GM23338 (cell line): Measurements from ENCODE around the gene ATP23. TPM values are rescaled to one million over a fixed set of nuclear protein-coding genes. Genes with fewer than 3 reads are reported as not detected.

Experiments used
- ATAC-seq: fragments of 200-7000 bp; cut with Tn5 transposase; 3 replicates; pipeline ENCODE4 v1.9.1; 2020
- DNase-seq: peaks from one replicate; pipeline ENCODE4 v3.0.0-alpha.2; 2015; ENCODE audit warnings: low spot score
- H2AFZ ChIP-seq: fragments of 200-600 bp; sonication (generic); 2 replicates; pipeline ENCODE4 v1.8.0; 2016; ENCODE audit warnings: antibody characterized with exemption, mild to moderate bottlenecking, moderate library complexity
- H3F3A ChIP-seq: fragments of 200-600 bp; sonication (generic); replicated peaks from 2 replicates; pipeline ENCODE4 v1.8.0; 2017; ENCODE audit warnings: antibody characterized with exemption, mixed run types, low read depth
- H3K27ac ChIP-seq: fragments of 200-600 bp; sonication (generic); 2 replicates; pipeline ENCODE4 v1.6.1; 2016; ENCODE audit warnings: low read depth
- H3K27me3 ChIP-seq: fragments of 200-600 bp; sonication (generic); 2 replicates; pipeline ENCODE4 v1.8.0; 2016; ENCODE audit warnings: mild to moderate bottlenecking, mixed run types, moderate library complexity; ENCODE audit not compliant: insufficient read depth
- H3K36me3 ChIP-seq: fragments of 200-600 bp; sonication (generic); 2 replicates; pipeline ENCODE4 v1.8.0; 2016; ENCODE audit warnings: mild to moderate bottlenecking; ENCODE audit not compliant: insufficient read depth
- H3K4me1 ChIP-seq: fragments of 200-600 bp; sonication (generic); 2 replicates; pipeline ENCODE4 v1.8.0; 2016; ENCODE audit warnings: mild to moderate bottlenecking, moderate library complexity; ENCODE audit not compliant: insufficient read depth
- H3K4me2 ChIP-seq: fragments of 200-600 bp; sonication (generic); 2 replicates; pipeline ENCODE4 v1.7.1; 2017; ENCODE audit warnings: mixed run types
- H3K4me3 ChIP-seq: fragments of 200-600 bp; sonication (generic); 2 replicates; pipeline ENCODE4 v1.6.1; 2016; ENCODE audit warnings: mixed run types
- H3K79me2 ChIP-seq: fragments of 200-600 bp; sonication (generic); replicated peaks from 2 replicates; pipeline ENCODE4 v1.8.0; 2017; ENCODE audit warnings: mild to moderate bottlenecking; ENCODE audit not compliant: insufficient read depth
- H3K9me2 ChIP-seq: fragments of 200-600 bp; sonication (generic); 2 replicates; pipeline ENCODE4 v1.8.0; 2017; ENCODE audit not compliant: insufficient read depth
- H4K20me1 ChIP-seq: fragments of 200-600 bp; sonication (generic); replicated peaks from 2 replicates; pipeline ENCODE4 v1.8.0; 2017; ENCODE audit warnings: mild to moderate bottlenecking; ENCODE audit not compliant: insufficient read depth
- H3K27ac Mint-ChIP-seq: 2 replicates; pipeline ENCODE4 v1.8.0; 2020; ENCODE audit warnings: inconsistent platforms, mild to moderate bottlenecking, moderate library complexity, mixed read lengths
- H3K27me3 Mint-ChIP-seq: 3 replicates; pipeline ENCODE4 v1.8.0; 2022; ENCODE audit warnings: low read depth, mild to moderate bottlenecking, moderate library complexity, mixed read lengths, inconsistent platforms; ENCODE audit not compliant: insufficient read depth, poor library complexity
- H3K36me3 Mint-ChIP-seq: 3 replicates; pipeline ENCODE4 v1.8.0; 2021; ENCODE audit warnings: low read depth, mild to moderate bottlenecking, inconsistent platforms, moderate library complexity, mixed read lengths
- H3K4me1 Mint-ChIP-seq: 3 replicates; pipeline ENCODE4 v1.8.0; 2020; ENCODE audit warnings: mild to moderate bottlenecking, inconsistent platforms, mixed read lengths
- H3K4me3 Mint-ChIP-seq: 3 replicates; pipeline ENCODE4 v1.8.0; 2021; ENCODE audit warnings: moderate library complexity, mild to moderate bottlenecking, inconsistent platforms, mixed read lengths
- H3K9me3 Mint-ChIP-seq: 3 replicates; pipeline ENCODE4 v1.8.0; 2020; ENCODE audit warnings: moderate library complexity, mild to moderate bottlenecking, inconsistent platforms, mixed read lengths
- CREB1 ChIP-seq: fragments of 250-450 bp; sonication (Bioruptor Pico); IDR thresholded peaks from 2 replicates; pipeline ENCODE4 v1.5.0; 2020; ENCODE audit warnings: low read depth, mild to moderate bottlenecking, moderate library complexity
- CTCF ChIP-seq, 2 experiments: fragments of 200-600 bp in 1 of 2; sonication (generic) in 1 of 2; conservative IDR thresholded peaks; 2 replicates each; pipeline versions ENCODE4 v1.5.1 to v1.6.1; 2016 to 2017; ENCODE audit warnings: antibody characterized with exemption in 2 of 2, low read depth in 2 of 2, mild to moderate bottlenecking in 2 of 2, moderate library complexity in 1 of 2
- EZH2 ChIP-seq: fragments of 200-600 bp; sonication (generic); IDR thresholded peaks from one replicate; pipeline ENCODE4 v1.8.0; 2017; ENCODE audit warnings: antibody characterized with exemption, mild to moderate bottlenecking, low read depth; ENCODE audit not compliant: unreplicated experiment
- NANOG ChIP-seq: IDR thresholded peaks from 2 replicates; pipeline ENCODE4 v1.6.1; 2016; ENCODE audit warnings: antibody characterized with exemption, borderline replicate concordance
- ZNF114 ChIP-seq: fragments of 250-450 bp; sonication (Bioruptor Pico); IDR thresholded peaks from 2 replicates; pipeline ENCODE4 v1.5.0; 2020; ENCODE audit warnings: mild to moderate bottlenecking, moderate library complexity
- ZNF331 ChIP-seq: fragments of 250-450 bp; sonication (Bioruptor Pico); IDR thresholded peaks from 2 replicates; pipeline ENCODE4 v1.5.0; 2020; ENCODE audit warnings: low read depth, mild to moderate bottlenecking, moderate library complexity
- ZNF462 ChIP-seq: fragments of 250-450 bp; sonication (Bioruptor Pico); IDR thresholded peaks from 2 replicates; pipeline ENCODE4 v1.5.0; 2020; ENCODE audit warnings: mild to moderate bottlenecking, moderate library complexity
- polyA plus RNA-seq: library from polyadenylated mRNA; unstranded; fragments of >200 nt; fragmentation: Nextera tagmentation; extraction: Ambion mirVana; gene quantifications from 2 replicates; pipeline ENCODE4 v1.2.1, GENCODE V29; 2016
- total RNA-seq: library from RNA; depleted of rRNA; stranded (reverse); fragments of >200 nt; shearing (Covaris generic); gene quantifications from 2 replicates; pipeline ENCODE4 v1.2.3, GENCODE V29; 2014
- TF ChIP-seq, protein P1 (sequence below): IDR thresholded peaks from one replicate; pipeline ENCODE4 v1.6.1; 2018; ENCODE audit warnings: antibody characterized with exemption; ENCODE audit not compliant: unreplicated experiment

Gene ATP23
- total and polyA plus RNA-seq, 2 experiments from 2014 or later, result 14.7 to 21.0 TPM

DNA sequence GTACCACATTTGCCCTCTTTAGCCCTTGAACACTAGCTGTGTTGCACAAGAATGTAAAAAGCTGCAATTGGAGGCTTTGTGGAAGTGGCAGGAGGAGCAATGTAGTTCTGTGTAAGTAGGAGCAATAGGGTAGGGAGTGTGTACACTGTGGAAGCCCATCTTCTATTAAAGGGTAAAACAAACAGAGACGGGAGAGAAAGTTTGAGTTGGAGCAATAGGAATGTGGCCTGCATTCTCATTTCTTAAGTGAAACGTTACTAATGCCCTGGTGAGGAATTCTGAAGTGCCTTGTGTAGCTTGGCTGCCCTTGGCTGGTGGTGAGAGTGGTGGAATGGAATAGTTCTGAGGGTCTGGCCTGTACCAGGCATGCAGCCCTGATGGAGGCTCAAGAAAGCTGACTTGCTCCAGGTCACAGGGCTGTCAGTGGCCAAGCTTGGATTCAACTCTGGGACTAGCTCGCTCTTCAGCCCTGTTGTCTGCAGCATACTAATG is 38.8 kb upstream of the ATP23 start (continued):
- TF ChIP-seq, protein P1, sequence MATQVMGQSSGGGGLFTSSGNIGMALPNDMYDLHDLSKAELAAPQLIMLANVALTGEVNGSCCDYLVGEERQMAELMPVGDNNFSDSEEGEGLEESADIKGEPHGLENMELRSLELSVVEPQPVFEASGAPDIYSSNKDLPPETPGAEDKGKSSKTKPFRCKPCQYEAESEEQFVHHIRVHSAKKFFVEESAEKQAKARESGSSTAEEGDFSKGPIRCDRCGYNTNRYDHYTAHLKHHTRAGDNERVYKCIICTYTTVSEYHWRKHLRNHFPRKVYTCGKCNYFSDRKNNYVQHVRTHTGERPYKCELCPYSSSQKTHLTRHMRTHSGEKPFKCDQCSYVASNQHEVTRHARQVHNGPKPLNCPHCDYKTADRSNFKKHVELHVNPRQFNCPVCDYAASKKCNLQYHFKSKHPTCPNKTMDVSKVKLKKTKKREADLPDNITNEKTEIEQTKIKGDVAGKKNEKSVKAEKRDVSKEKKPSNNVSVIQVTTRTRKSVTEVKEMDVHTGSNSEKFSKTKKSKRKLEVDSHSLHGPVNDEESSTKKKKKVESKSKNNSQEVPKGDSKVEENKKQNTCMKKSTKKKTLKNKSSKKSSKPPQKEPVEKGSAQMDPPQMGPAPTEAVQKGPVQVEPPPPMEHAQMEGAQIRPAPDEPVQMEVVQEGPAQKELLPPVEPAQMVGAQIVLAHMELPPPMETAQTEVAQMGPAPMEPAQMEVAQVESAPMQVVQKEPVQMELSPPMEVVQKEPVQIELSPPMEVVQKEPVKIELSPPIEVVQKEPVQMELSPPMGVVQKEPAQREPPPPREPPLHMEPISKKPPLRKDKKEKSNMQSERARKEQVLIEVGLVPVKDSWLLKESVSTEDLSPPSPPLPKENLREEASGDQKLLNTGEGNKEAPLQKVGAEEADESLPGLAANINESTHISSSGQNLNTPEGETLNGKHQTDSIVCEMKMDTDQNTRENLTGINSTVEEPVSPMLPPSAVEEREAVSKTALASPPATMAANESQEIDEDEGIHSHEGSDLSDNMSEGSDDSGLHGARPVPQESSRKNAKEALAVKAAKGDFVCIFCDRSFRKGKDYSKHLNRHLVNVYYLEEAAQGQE, result no peak
- TF ChIP-seq CTCF (conservative IDR thresholded peaks at IDR 0.05; ENCODE audit: low read depth in 2 of 2) (no peak), EZH2 (no peak)

- peaks cover 8% of the 10 kb centered on the region for H3K4me1 Mint-ChIP-seq
- TF ChIP-seq, protein P1, result no peak
- TF ChIP-seq NANOG (no peak), ZNF462 (CRISPR knock-in tag) (no peak), CREB1 (CRISPR knock-in tag) (no peak), ZNF331 (CRISPR knock-in tag) (no peak), ZNF114 (no peak)
Measured at GRCh38 chr12:57904426-57904825, 36.9 kb upstream of the ATP23 start.

More at GRCh38 chr12:57904426-57904825, 36.9 kb upstream of the ATP23 start:
- Histone ChIP-seq H2AFZ (peak overlapping the region; percentile 49; the same call in 1 of the 2 replicates), H3K36me3 (no peaks in the 10 kb centered on the region), H3K27ac (no peak overlapping the region), H3F3A (no peaks in the 10 kb centered on the region), H3K79me2 (no peaks in the 10 kb centered on the region), H3K4me1 (no peaks in the 10 kb centered on the region; the same call in 1 of the 2 replicates), H4K20me1 (no peaks in the 10 kb centered on the region), H3K27me3 (peaks cover 10% of the 10 kb centered on the region; the same call in 1 of the 2 replicates), H3K9me2 (no peaks in the 10 kb centered on the region), H3K4me2 (no peak overlapping the region), H3K4me3 (no peak overlapping the region)
- H3K9me3 Mint-ChIP-seq, result no peaks in the 10 kb centered on the region; the same call in 2 of the 3 replicates
- DNase-seq, result no peak
- no peak overlapping the region for H3K4me3 Mint-ChIP-seq
- no peaks in the 10 kb centered on the region for H3K36me3 Mint-ChIP-seq
- no peak overlapping the region for H3K27ac Mint-ChIP-seq
- no peak for ATAC-seq
- peaks cover 8% of the 10 kb centered on the region for H3K27me3 Mint-ChIP-seq
